ACC112 (cell line): Measurements from ENCODE around the gene CD244.
"Not testable (repeated sequence)": the region's sequence is repeated elsewhere in the genome, so short reads cannot be mapped to it uniquely, and the experiment has no call there.

ENCODE experiments used
- H2AFZ ChIP-seq: fragments of 200-600 bp; sonication (generic); one replicate; pipeline ENCODE4 v1.6.0; 2017; ENCODE audit warnings: antibody characterized with exemption, low read length; ENCODE audit not compliant: unreplicated experiment
- H3K27ac ChIP-seq: fragments of 200-600 bp; sonication (generic); 2 replicates; pipeline ENCODE4 v1.5.1; 2014; ENCODE audit warnings: low read depth, mild to moderate bottlenecking, antibody characterized with exemption, low read length, moderate library complexity
- H3K27me3 ChIP-seq: fragments of 200-600 bp; sonication (generic); 2 replicates; pipeline ENCODE4 v1.6.1; 2014; ENCODE audit warnings: mild to moderate bottlenecking, antibody characterized with exemption, low read length, moderate library complexity, mixed read lengths; ENCODE audit not compliant: insufficient read depth
- H3K36me3 ChIP-seq: fragments of 200-600 bp; sonication (generic); 2 replicates; pipeline ENCODE4 v1.6.1; 2016; ENCODE audit warnings: mild to moderate bottlenecking, antibody characterized with exemption, low read length, moderate library complexity, mixed read lengths; ENCODE audit not compliant: insufficient read depth
- H3K4me1 ChIP-seq: fragments of 200-600 bp; sonication (generic); one replicate; pipeline ENCODE4 v1.6.1; 2016; ENCODE audit warnings: low read length, mixed read lengths; ENCODE audit not compliant: insufficient read depth, unreplicated experiment, control insufficient read depth
- H3K4me3 ChIP-seq: fragments of 200-600 bp; sonication (generic); 2 replicates; pipeline ENCODE4 v1.5.1; 2014; ENCODE audit warnings: mild to moderate bottlenecking, low read depth, low read length
- H3K79me2 ChIP-seq: fragments of 200-600 bp; sonication (generic); one replicate; pipeline ENCODE4 v1.6.0; 2016; ENCODE audit warnings: low read length; ENCODE audit not compliant: control insufficient read depth, unreplicated experiment, insufficient read depth

CD244 gene

GRCh38 chr1:160879056-160879455, 16.4 kb upstream of the CD244 start:
- Histone ChIP-seq H3K27ac (no peak overlapping the region), H3K4me3 (no peak overlapping the region), H2AFZ (no peak overlapping the region), H3K79me2 (no peaks in the 10 kb centered on the region), H3K36me3 (no peaks in the 10 kb centered on the region), H3K27me3 (peaks cover 4% of the 10 kb centered on the region; the same call in 1 of the 2 replicates), H3K4me1 (no peaks in the 10 kb centered on the region)

GRCh38 chr1:160877221-160877620, 14.5 kb upstream of the CD244 start:
- H3K79me2 ChIP-seq = no peaks in the 10 kb centered on the region
- H3K36me3 ChIP-seq = no peaks in the 10 kb centered on the region
- no peak overlapping the region for H3K4me3 ChIP-seq
- no peak overlapping the region for H2AFZ ChIP-seq
- H3K27me3 ChIP-seq = peaks cover 12% of the 10 kb centered on the region; the same call in 1 of the 2 replicates
- no peaks in the 10 kb centered on the region for H3K4me1 ChIP-seq
- no peak overlapping the region for H3K27ac ChIP-seq

GRCh38 chr1:160876311-160876710, 13.6 kb upstream of the CD244 start:
- Histone ChIP-seq H3K79me2 (no peaks in the 10 kb centered on the region), H3K4me3 (no peak overlapping the region), H2AFZ (no peak overlapping the region), H3K4me1 (no peaks in the 10 kb centered on the region), H3K27ac (no peak overlapping the region), H3K27me3 (peaks cover 12% of the 10 kb centered on the region; the same call in 1 of the 2 replicates), H3K36me3 (no peaks in the 10 kb centered on the region)

- not testable (repeated sequence) for H3K4me3 ChIP-seq, H3K27ac ChIP-seq, H3K4me1 ChIP-seq, H2AFZ ChIP-seq, H3K79me2 ChIP-seq, H3K36me3 ChIP-seq
- H3K27me3 ChIP-seq = peaks cover 12% of the 10 kb centered on the region; the same call in 1 of the 2 replicates
These were observed 12.9 kb upstream of the CD244 start for GRCh38 chr1:160875591-160875990.

DNA sequence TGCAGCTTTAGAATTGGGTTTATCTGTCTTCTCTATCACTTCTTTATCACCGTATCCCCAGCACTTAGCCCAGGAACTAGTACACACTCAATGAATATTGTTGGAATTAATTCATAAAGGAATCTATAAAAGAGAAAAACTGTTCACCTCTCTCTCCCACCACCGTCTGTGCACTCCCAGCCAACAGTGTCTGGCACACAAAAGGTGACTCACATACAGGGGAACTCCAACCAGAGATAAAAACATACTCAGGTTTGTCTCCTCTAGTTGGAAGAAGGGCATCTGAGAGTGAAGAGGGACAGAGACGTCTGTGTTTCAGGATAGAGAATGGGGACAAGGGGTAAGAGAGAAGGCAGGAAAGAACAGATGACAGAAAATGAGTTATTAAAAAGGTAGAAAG, 12.2 kb upstream of the CD244 start:
- no peak overlapping the region for H3K4me3 ChIP-seq
- H3K4me1 ChIP-seq = no peaks in the 10 kb centered on the region
- no peak overlapping the region for H3K27ac ChIP-seq
- H3K79me2 ChIP-seq = no peaks in the 10 kb centered on the region
- H2AFZ ChIP-seq = no peak overlapping the region
- peaks cover 12% of the 10 kb centered on the region; the same call in 1 of the 2 replicates for H3K27me3 ChIP-seq
- no peaks in the 10 kb centered on the region for H3K36me3 ChIP-seq

DNA sequence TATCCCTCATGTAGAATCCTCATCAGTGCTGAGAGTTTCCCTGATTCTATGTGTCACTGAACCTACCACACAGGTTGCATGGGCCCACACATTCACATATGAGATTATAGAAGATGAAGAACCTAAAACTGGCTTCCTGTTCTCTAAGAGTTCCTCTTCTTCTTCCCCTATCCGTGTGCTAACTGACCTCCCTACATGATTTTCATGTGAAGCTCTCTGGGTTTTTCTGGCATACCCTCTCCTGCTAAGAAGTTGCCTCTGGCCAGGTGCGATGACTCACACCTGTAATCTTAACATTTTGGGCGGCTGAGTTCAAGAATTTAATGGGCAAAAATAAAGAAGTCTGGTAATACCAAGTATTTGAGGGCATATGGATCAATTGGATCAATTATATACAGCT, 5.5 kb upstream of the CD244 start:
- Histone ChIP-seq H3K27me3 (peaks cover 23% of the 10 kb centered on the region; the same call in 1 of the 2 replicates), H3K36me3 (no peaks in the 10 kb centered on the region), H3K4me3 (no peak overlapping the region), H3K79me2 (no peaks in the 10 kb centered on the region), H3K4me1 (no peaks in the 10 kb centered on the region), H3K27ac (no peak overlapping the region), H2AFZ (no peak overlapping the region)

GRCh38 chr1:160867651-160868050, 5.0 kb upstream of the CD244 start:
- H3K27ac ChIP-seq, H3K4me3 ChIP-seq, H3K36me3 ChIP-seq, H3K79me2 ChIP-seq, H3K4me1 ChIP-seq, H2AFZ ChIP-seq: not testable (repeated sequence)
- H3K27me3 ChIP-seq = peaks cover 18% of the 10 kb centered on the region

- H3K27me3 ChIP-seq = peaks cover 25% of the 10 kb centered on the region
These were observed 4.1 kb upstream of the CD244 start for GRCh38 chr1:160866695-160867260.

GRCh38 chr1:160866001-160866694, 3.5 kb upstream of the CD244 start:
- Histone ChIP-seq H3K4me1 (no peaks in the 10 kb centered on the region), H3K4me3 (no peak overlapping the region), H3K27ac (no peak overlapping the region), H3K79me2 (no peaks in the 10 kb centered on the region), H3K27me3 (peaks cover 27% of the 10 kb centered on the region), H3K36me3 (no peaks in the 10 kb centered on the region), H2AFZ (no peak overlapping the region)

More at GRCh38 chr1:160866695-160867260, 4.1 kb upstream of the CD244 start:
- no peak overlapping the region for H3K27ac ChIP-seq
- no peak overlapping the region for H3K4me3 ChIP-seq
- H3K4me1 ChIP-seq = no peaks in the 10 kb centered on the region
- no peaks in the 10 kb centered on the region for H3K79me2 ChIP-seq
- H3K36me3 ChIP-seq = no peaks in the 10 kb centered on the region
- H2AFZ ChIP-seq = no peak overlapping the region

- Histone ChIP-seq H2AFZ (no peak overlapping the region), H3K36me3 (no peaks in the 10 kb centered on the region), H3K79me2 (no peaks in the 10 kb centered on the region), H3K4me3 (no peak overlapping the region), H3K4me1 (no peaks in the 10 kb centered on the region), H3K27ac (no peak overlapping the region), H3K27me3 (peaks cover 28% of the 10 kb centered on the region)
These were observed 2.6 kb upstream of the CD244 start for GRCh38 chr1:160865337-160865736.

DNA sequence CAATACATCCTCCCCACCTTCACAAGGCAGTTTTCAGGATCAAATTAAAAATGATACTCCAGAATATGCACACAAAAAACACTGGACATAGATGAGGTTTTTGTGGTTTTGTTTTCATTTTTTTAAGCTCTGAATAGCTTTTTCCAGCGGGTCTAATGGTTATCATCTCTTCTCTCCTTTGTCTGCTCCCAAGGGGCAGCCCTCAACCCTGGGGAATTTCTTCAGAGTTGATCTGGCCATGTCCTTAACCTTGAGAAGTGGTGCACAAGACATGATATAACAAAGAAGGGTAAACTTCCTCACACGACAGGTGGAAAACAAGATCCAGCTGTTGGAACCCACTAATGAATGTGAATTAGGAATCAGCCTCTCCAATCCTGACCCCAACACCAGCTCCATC, 1.5 kb upstream of the CD244 start:
- no peaks in the 10 kb centered on the region for H3K79me2 ChIP-seq
- no peak overlapping the region for H3K27ac ChIP-seq
- H3K27me3 ChIP-seq = peaks cover 25% of the 10 kb centered on the region
- H3K4me1 ChIP-seq = no peaks in the 10 kb centered on the region
- no peaks in the 10 kb centered on the region for H3K36me3 ChIP-seq
- H2AFZ ChIP-seq = no peak overlapping the region
- no peak overlapping the region for H3K4me3 ChIP-seq
